Thyroid gland (tissue), 4 donors: ENCODE measurements around the gene GALNT14. TPM values are rescaled to one million over a fixed set of nuclear protein-coding genes. Genes with fewer than 3 reads are reported as not detected.

Experiments
- DNase-seq, 2 donors: peaks; one replicate each; pipeline ENCODE4 v3.0.0-alpha.2; 2019
- H3K27ac ChIP-seq, 3 donors: fragments of 200-600 bp; sonication (generic); 1 replicate in 2 of 3; 2 replicates in 1 of 3; pipeline ENCODE4 v1.5.1; 2016 to 2019; ENCODE audit warnings: mild to moderate bottlenecking in 1 of 3, moderate library complexity in 1 of 3
- H3K27me3 ChIP-seq: fragments of 200-600 bp; sonication (generic); one replicate; pipeline ENCODE4 v1.5.1; 2019
- H3K36me3 ChIP-seq, 2 donors: fragments of 200-600 bp; sonication (generic); one replicate each; pipeline ENCODE4 v1.5.1; 2016 to 2019
- H3K4me1 ChIP-seq, 2 donors: fragments of 200-600 bp; sonication (generic); one replicate each; pipeline ENCODE4 v1.5.1; 2017 to 2019
- H3K4me3 ChIP-seq, 3 donors: fragments of 200-600 bp; sonication (generic); replicated peaks in 1 of 3; 1 replicate in 2 of 3; 2 replicates in 1 of 3; pipeline ENCODE4 v1.5.1; 2016; ENCODE audit warnings: mild to moderate bottlenecking in 1 of 3
- H3K9me3 ChIP-seq: fragments of 200-600 bp; sonication (generic); one replicate; pipeline ENCODE4 v1.5.1; 2017
- POLR2A ChIP-seq, 2 donors: fragments of 450-650 bp; IDR thresholded peaks; one replicate each; pipeline ENCODE4 v1.6.1; 2017; ENCODE audit warnings: antibody characterized with exemption in 2 of 2, mild to moderate bottlenecking in 2 of 2, moderate library complexity in 1 of 2
- WGBS, 2 donors: methylation state at CpG; one replicate each; pipeline ENCODE4 v1.1.5; 2017; 5-methylcytosine and 5-hydroxymethylcytosine counted together
- intact Hi-C: fragments of 100-400 bp; cut with DNase I; formaldehyde crosslinking; loops from one replicate; pipeline ENCODE4 v1.15.1; 2023
- total RNA-seq, 4 donors: library from RNA; depleted of rRNA; stranded (reverse); fragments of >200 nt; gene quantifications; one replicate each; pipeline ENCODE4 v1.2.3, GENCODE V29; 2016
- TF ChIP-seq, protein P1 (sequence below), 6 experiments: fragments of 200-600 bp in 3 of 6; fragments of 450-650 bp in 3 of 6; sonication (generic) in 3 of 6; IDR thresholded peaks; one replicate each; pipeline ENCODE4 v1.5.1; 2016 to 2019; ENCODE audit warnings: antibody characterized with exemption in 6 of 6, mild to moderate bottlenecking in 2 of 6, inconsistent platforms in 1 of 6, moderate library complexity in 1 of 6

GALNT14 gene
- total RNA-seq, 4 donors from 2014 or later, result 0.54 to 5.1 (median 1.1) TPM

DNA sequence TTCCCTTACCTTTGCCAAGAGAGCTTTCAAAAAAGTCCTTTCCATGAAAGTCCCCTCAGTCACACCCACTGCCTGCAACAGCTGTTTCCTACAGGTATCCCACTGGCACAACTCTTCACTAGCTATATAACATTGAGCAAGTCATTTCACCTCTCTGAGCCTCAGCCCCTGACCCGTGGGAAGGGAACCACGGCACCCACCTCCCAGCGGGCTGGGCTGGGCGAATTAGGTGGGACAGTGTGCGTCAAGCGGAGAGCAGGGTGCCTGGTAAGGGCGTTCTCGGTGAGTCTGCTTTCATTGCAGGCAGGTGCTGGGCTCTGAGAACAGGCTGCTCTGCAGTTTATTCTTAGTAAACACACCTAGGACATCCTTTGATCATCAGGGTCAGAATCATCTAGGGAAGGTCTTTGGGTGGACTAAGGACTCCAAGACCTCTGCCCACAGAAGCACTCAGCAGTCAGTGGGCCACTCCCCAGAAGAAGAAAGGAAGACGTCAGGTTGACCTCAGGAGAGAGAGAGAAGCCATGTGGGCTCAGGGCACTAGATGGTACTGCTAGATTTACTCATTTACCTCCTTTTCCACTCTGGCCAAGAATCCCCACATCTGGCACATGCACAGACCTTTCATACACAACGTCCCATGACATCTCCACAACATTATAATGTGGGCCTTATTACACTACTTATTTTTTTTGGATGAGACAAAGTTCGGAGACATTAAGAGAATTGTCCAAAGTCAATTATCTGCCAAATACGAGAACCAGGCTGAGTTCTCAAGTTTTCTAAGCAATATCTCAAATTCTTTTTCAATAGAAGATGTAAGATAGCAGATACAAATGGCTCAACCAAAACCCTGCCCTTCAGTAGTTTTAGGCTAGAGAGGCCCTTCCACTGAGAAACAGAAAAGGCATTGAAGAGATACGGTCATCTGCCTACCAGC lies 79.9 kb downstream of the GALNT14 start:
- no peaks in the 10 kb centered on the region for H3K4me1 ChIP-seq
- no peaks in the 10 kb centered on the region for H3K9me3 ChIP-seq
- intact Hi-C loops, result no loop called here
- TF ChIP-seq, protein P1, sequence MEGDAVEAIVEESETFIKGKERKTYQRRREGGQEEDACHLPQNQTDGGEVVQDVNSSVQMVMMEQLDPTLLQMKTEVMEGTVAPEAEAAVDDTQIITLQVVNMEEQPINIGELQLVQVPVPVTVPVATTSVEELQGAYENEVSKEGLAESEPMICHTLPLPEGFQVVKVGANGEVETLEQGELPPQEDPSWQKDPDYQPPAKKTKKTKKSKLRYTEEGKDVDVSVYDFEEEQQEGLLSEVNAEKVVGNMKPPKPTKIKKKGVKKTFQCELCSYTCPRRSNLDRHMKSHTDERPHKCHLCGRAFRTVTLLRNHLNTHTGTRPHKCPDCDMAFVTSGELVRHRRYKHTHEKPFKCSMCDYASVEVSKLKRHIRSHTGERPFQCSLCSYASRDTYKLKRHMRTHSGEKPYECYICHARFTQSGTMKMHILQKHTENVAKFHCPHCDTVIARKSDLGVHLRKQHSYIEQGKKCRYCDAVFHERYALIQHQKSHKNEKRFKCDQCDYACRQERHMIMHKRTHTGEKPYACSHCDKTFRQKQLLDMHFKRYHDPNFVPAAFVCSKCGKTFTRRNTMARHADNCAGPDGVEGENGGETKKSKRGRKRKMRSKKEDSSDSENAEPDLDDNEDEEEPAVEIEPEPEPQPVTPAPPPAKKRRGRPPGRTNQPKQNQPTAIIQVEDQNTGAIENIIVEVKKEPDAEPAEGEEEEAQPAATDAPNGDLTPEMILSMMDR (IDR thresholded peaks at IDR 0.05), result no peak
- TF ChIP-seq POLR2A (IDR thresholded peaks at IDR 0.05), result no peak
- H3K27me3 ChIP-seq, result no peaks in the 10 kb centered on the region
- H3K4me3 ChIP-seq, result no peak overlapping the region
- DNase-seq, result no peak
- H3K36me3 ChIP-seq, result no peaks in the 10 kb centered on the region
- WGBS, 2 donors, result 84 to 88% methylated on average over 11 to 13 of the region's 13 CpGs
- no peak overlapping the region for H3K27ac ChIP-seq

DNA sequence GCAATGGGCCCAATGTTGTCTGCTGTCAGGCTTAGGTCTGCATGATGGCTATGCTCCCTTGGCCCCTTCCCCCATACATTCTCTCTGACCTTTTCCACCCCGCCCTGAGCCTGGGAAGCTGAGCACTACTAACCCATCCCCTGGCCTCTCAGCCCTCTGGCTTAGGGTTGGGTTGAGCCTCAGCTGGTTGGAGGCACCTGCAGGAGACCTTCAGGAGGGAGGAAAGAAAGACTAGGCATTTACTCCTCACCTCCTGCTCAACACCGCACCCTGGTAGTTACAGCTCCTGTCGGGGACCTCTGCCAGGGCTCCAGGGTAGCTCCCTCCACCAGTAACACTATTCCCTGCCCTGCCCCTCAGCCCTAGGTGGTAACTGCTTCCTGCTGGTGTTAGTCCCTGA lies 80.5 kb downstream of the GALNT14 start:
- 68 to 100% methylated on average over 3 of the region's 3 CpGs for WGBS, 2 donors
- DNase-seq, result no peak
- Histone ChIP-seq H3K4me3 (no peak overlapping the region), H3K27ac (no peak overlapping the region), H3K4me1 (no peaks in the 10 kb centered on the region), H3K36me3 (no peaks in the 10 kb centered on the region), H3K9me3 (no peaks in the 10 kb centered on the region), H3K27me3 (no peaks in the 10 kb centered on the region)
- intact Hi-C loops, result no loop called here
- no peak for TF ChIP-seq POLR2A (IDR thresholded peaks at IDR 0.05)
- TF ChIP-seq, protein P1 (IDR thresholded peaks at IDR 0.05), result no peak

DNA sequence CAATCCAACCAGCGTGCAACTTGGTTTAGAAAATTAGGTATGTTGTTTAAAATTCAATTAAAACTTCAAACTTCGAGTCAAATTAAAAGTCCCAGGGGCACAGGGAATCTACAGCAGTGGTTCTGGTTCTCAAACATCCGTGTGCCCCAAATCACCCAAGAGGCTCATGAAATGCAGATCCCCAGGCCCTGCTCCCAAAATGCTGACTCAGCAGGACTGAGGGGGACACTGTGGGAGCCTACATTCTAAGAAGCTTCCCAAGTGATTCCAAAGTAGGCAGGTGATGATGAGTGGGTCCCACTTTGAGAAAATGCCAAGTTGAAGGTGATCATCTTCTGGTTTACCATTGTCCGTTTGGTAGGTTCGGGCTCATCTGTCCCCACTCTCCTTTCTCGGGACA lies 82.3 kb downstream of the GALNT14 start:
- DNase-seq, result no peak
- 93 to 96% methylated on average over 6 of the region's 6 CpGs for WGBS, 2 donors
- no peaks in the 10 kb centered on the region for H3K27me3 ChIP-seq
- no peaks in the 10 kb centered on the region for H3K4me1 ChIP-seq
- no peak overlapping the region for H3K27ac ChIP-seq
- H3K4me3 ChIP-seq, result no peak overlapping the region
- TF ChIP-seq, protein P1 (IDR thresholded peaks at IDR 0.05), result no peak
- no peak for TF ChIP-seq POLR2A (IDR thresholded peaks at IDR 0.05)
- intact Hi-C loops, result no loop called here
- H3K9me3 ChIP-seq, result no peaks in the 10 kb centered on the region
- no peaks in the 10 kb centered on the region for H3K36me3 ChIP-seq

DNA sequence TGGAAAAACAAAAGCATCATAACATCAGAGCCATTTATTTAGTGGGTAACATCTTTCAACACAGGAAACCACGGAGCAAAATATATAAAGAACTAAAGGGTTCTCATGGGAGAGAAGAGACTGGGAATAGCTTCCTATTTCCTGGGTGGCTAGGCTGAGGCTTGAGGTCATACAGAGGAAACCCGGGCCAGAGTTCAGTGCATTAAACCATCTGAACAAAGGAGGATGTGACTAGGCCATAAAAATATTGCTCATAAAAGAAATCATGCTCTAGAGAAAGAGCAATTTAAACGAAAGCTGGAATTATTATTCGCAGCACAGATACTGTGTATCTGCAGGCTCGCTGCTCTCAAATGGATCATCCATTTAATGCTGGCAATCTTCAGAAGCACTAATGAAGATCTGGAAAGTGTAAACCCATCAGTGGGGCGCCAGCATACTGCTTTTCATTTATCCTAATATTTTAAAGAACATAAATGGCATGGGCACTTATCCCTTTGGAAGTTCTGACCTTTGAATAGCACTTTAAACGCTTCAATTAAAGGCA lies 83.3 kb downstream of the GALNT14 start:
- no peaks in the 10 kb centered on the region for H3K36me3 ChIP-seq
- no peak for DNase-seq
- H3K4me1 ChIP-seq, result no peaks in the 10 kb centered on the region
- no peak overlapping the region for H3K4me3 ChIP-seq
- WGBS, 2 donors, result 77 to 80% methylated on average over 7 of the region's 7 CpGs
- no peak overlapping the region for H3K27ac ChIP-seq
- no peaks in the 10 kb centered on the region for H3K9me3 ChIP-seq
- intact Hi-C loops, result no loop called here
- no peaks in the 10 kb centered on the region for H3K27me3 ChIP-seq
- TF ChIP-seq POLR2A (IDR thresholded peaks at IDR 0.05), result no peak
- TF ChIP-seq, protein P1 (IDR thresholded peaks at IDR 0.05), result no peak
